ENCODE results near the gene RUNX2.

Gene RUNX2

DNA sequence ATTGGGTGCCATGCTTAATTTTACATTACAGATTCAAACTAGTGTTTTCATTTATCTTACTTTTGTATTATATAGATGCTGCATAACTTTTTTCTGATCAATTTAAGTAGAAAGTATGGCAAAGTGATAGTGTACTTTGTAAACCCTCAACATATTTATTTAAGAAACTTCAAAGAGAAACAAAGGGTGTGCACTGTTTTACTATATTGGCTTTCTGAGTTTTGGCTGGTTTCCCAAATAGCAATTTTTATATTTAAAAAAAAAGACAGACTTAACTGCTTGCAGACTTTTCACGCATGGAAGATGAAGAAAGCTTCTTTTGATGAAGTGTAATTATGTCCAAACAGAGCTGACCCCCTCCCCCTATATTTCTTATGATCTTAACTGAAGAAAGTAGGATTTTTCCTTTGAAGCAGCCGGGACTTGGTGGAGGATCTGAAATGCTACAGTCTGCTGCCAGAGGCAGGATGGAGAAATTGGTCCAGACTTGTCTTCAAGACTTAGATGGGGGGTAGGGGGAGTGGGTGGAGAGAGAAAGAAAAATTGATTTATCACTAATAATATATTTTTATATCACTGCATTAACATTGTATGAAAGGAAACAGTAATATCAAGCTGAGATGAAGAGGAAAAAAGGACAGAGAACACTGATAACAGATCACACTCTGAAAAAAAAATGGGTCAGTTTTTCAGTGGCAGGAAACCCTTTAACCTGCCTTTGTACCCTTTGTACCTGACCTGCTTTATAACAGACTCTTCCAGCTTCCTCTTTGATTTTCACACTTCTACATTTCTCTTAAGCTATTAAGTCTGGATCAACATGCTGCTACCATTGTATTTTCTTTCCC is 105.6 kb downstream of the RUNX2 start:
- no peak for DNase-seq (ENCODE audit: low spot score)

DNA sequence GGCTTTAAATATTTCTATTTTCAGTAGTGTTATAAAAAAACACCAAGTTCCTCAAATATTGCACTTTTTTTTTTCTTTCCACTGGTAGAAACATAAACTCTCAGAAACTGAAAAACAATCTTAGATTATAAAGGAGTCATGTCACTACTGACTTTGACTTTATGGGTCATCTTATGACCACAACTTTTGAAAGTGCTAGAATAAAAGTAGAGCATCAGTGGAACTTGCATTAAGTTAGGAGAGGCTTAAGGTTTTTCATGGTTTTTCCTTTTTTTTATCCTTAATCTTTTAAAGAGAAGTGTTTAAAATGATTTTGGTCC is 106.2 kb downstream of the RUNX2 start:
- DNase-seq (ENCODE audit: low spot score): no peak

DNA sequence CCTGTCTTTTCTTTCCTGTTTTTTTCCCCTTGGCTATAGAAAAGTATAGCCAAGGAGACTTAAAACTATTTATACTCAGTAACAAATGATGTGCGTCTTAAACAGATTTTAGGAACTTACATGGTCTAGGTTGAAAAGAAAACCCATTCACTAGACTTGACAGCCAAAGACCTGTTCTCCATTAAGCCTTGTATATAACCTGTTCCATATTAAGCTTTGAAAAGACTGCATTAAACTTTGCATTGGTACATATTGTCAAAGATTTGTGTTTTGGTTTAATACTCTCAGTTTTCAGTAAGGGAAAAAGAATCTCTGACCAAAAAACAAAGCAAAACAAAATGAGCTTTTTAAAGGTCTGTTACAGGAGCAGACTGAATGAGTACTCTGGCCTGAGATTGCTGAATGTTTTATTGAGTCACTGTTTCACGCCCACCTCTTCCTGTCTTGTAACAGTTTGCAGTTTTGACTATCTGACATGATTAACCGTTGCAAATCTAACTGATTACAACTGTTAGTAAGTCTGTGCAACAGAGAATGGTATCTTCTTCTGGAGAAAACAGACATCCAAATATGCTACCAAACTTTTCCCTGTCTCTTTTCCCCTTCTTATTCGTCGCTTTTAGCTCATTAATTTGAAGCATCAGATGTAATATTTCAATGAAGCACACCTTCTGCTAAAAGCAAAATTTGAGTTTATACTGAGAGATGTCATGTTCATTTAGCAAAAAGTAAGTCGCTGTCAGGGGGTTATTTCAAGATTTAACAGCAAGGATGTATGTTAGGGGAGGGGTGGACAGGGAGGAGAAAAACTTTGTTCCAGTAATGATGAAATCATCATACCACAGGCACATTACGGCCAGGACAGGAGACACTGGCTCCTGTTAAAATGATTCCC is 108.7 kb downstream of the RUNX2 start:
- peak; percentile 45 for DNase-seq (ENCODE audit: low spot score)

DNA sequence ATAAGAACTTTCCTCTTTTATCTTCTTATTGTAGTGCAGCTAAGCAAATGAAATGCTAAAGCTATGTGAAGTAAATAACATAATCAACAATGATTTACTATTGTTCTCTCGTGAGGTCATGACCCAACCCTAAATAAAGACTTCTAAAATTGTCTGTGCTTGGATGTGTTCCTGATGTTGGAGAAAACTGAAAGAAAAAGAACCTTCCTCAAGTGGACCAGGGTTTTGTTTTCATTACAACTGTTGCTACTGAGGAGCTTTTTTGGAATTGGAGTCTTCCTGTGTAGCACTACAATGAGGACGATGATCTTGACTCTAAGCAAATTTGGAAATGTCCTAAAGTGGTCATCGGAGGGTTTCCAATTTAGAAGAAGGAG is 109.3 kb downstream of the RUNX2 start:
- DNase-seq (ENCODE audit: low spot score): no peak

DNA sequence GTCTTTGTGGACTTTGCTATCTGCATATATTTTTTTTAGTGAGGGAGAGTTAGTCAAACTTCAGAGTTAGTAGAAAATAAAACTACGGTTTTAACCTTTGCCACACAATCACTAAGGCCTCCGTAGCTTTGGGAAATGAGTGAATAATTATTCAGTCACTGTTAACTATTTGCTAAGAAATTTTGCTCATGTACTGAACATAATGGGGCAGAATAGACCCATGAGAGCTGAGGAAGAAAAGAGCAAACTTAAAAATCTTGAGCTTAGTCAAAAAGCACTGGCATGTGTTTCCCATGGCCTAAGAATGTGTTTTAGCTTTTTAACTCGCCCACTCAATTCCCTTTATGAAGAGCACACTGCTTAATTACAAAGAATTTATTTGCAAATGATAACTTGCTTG is 110.0 kb downstream of the RUNX2 start:
- DNase-seq (ENCODE audit: low spot score): no peak

GRCh38 chr6:45438849-45439406 is 110.8 kb downstream of the RUNX2 start:
- peak; percentile 61 for DNase-seq (ENCODE audit: low spot score)

DNA sequence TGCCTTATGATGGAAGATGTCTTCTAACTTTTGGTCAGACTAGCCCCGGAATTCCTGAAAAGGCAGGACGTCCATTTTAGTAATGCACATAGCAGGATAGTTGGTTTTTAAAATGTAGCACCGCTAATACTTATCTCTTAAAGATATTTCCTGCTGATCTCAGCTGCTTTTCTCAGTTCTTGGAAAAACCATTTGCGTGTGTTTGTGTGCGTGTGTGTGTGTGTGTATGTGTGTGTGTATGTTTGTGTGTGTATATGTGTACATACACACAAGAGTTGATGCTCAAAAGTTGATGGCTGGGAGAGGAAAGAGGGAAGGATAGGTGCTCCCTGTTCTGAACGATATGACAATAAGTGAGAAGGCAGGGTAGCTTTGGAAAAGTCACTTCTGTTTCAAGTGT is 111.3 kb downstream of the RUNX2 start:
- no peak for DNase-seq (ENCODE audit: low spot score)

DNA sequence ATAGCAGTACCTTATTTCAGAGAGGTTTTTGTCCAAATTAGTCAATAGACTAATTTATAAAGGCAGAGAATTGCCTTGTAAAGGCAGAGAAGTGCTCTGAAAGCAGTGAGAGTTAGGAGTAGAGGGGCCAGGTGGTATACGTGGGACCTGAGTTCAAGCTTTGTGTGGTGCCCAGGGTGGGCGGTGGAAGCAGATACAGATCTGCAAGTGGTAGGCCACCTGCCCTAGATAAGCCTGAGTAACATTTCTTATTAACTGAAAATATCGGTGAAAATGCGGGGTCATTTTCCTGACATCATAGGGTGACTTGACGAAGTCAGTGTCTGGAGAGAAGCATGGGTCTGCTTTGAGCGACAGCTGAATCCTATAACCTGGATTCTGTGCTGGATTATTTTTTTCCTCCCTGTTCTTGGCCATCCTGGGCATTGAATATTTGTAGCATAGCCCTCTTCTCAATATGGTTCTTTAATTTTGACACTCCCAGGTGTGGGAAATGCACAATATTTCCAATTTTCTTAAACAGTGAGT is 111.8 kb downstream of the RUNX2 start:
- DNase-seq (ENCODE audit: low spot score): no peak

GRCh38 chr6:45441851-45442453 is 113.8 kb downstream of the RUNX2 start:
- DNase-seq (ENCODE audit: low spot score): no peak

GRCh38 chr6:45442716-45443115 is 114.6 kb downstream of the RUNX2 start:
- DNase-seq (ENCODE audit: low spot score): no peak

GRCh38 chr6:45445364-45445748 is 117.2 kb downstream of the RUNX2 start:
- DNase-seq (ENCODE audit: low spot score): no peak

DNA sequence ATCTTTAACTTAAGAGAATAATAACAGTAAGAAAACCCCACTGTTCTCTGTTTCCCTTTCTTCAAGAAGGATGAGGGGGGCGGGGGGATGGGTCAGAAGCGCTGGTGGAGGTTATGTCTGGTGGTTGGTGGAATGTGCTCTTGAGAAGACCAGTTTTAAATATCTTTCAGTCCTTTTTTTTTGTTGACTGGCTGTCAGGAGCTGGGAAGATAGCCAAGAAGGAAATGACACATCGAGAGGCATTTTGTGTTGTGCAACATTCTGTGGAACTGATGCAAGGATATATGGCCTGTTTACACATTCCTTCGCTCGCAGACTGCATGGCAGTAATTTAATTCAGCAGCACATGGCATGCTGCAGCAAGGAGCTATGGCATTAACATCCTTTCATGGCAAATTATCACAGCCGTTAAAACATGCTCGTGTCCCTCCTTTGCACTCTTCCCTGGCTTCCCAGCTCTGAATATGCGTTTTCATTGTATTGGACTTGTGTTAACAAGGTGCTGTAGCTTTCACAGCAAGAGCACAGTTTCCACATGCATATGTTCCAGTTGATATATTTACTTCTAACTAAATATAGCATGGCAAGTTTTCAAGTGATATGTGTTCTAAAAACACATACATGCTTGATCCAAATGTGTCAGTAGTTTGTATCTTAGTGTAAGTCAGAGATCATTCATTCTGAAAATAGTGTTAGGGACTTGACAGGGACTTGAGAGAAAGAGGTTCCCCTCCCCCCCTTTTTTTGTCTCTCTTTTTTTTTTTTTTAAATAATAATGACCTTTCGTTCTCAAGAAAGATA is 117.8 kb downstream of the RUNX2 start:
- DNase-seq (ENCODE audit: low spot score): peak; percentile 87

GRCh38 chr6:45447005-45447404 is 118.9 kb downstream of the RUNX2 start:
- DNase-seq (ENCODE audit: low spot score): no peak

GRCh38 chr6:45447716-45448115 is 119.6 kb downstream of the RUNX2 start:
- no peak for DNase-seq (ENCODE audit: low spot score)

- peak; percentile 14 for DNase-seq (ENCODE audit: low spot score)
These were observed 120.6 kb downstream of the RUNX2 start for GRCh38 chr6:45448417-45449389.

DNA sequence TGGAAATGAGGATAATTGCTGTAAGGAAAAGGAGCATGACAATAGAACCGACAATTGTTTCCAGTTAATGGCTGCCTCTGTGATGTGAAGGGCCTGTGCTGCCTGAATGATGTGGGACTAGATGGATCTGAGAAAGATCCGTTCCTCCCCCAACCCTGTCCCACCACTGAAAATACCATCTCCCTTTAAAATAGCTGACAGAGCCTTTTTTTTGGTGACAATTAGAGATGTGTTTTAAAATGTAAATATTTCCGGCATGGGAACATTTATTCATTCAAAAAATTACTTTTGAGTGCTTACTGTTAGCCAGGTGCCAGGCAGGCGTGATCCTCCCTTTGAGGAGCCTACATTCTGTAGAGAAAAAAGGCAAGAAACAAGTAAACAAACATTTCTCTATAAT is 122.0 kb downstream of the RUNX2 start:
- DNase-seq (ENCODE audit: low spot score): no peak

DNA sequence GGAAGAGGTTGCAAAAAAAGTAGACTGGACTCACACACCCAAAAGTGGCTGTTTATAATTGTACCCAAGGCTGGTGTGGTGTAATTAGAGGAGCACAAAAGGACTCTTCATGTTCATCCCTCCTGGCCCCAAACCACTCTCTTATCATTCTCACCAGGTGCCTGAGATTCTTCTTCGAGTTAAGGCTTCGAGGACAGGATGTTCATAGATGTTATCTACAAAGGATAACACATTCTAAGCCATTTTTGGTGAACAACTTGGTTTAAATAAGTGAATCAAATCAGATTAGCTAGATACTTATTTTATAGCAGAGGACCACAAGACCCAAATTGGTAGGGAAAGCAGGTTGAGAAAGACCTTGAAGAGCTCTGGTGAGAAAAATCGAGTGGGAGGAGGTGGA is 122.7 kb downstream of the RUNX2 start:
- DNase-seq (ENCODE audit: low spot score): no peak

GRCh38 chr6:45454008-45454911 is 126.1 kb downstream of the RUNX2 start:
- DNase-seq (ENCODE audit: low spot score): peak; percentile 59

DNA sequence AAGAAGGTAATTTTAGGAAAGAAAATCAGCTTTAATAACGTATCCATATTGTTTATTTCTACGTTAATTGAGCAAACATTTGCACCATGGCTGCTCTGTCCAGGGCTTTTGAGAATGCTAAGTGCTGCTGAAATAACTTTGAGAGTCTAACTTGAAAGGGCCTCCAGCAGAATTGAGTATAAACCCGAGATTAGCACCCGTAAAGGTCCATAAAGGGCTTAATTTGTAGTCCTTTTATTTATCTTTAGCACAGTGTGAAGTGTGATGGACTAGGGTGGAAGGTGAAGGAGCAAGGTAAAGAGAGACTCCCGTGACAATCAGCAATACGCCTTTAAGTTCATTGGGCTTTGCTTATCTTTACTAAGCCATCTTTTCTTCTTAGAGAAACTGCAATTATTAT is 127.3 kb downstream of the RUNX2 start:
- DNase-seq (ENCODE audit: low spot score): no peak

Measured in AG20443 (cell line).